ENCODE measurements around the gene FAM174C.

Gene FAM174C

GRCh38 chr19:1275260-1275975 lies at the start of gene FAM174C:
TSS of gene FAM174C (plus strand) at chr19:1275530. CDS start at chr19:1275550, 20 bp downstream.
- peak; percentile 98 for DNase-seq (ENCODE audit: low spot score)

GRCh38 chr19:1226227-1226518 lies 49.2 kb upstream of the FAM174C start:
- no peak for DNase-seq (ENCODE audit: low spot score)

GRCh38 chr19:1226522-1227303 lies 48.6 kb upstream of the FAM174C start:
- no peak for DNase-seq (ENCODE audit: low spot score)

- no peak for DNase-seq (ENCODE audit: low spot score)
Measured at GRCh38 chr19:1227304-1228054, 47.9 kb upstream of the FAM174C start.

- no peak for DNase-seq (ENCODE audit: low spot score)
Measured at GRCh38 chr19:1228161-1228957, 47.0 kb upstream of the FAM174C start.

- no peak for DNase-seq (ENCODE audit: low spot score)
Measured at GRCh38 chr19:1229056-1229923, 46.0 kb upstream of the FAM174C start.

- DNase-seq (ENCODE audit: low spot score) = no peak
Measured at GRCh38 chr19:1229924-1230782, 45.2 kb upstream of the FAM174C start.

GRCh38 chr19:1230783-1231489 lies 44.4 kb upstream of the FAM174C start:
- DNase-seq (ENCODE audit: low spot score) = no peak

GRCh38 chr19:1231729-1232637 lies 43.3 kb upstream of the FAM174C start:
- peak; percentile 33 for DNase-seq (ENCODE audit: low spot score)

GRCh38 chr19:1232652-1233072 lies 42.7 kb upstream of the FAM174C start:
- DNase-seq (ENCODE audit: low spot score) = peak; percentile 45

GRCh38 chr19:1233115-1233667 lies 42.1 kb upstream of the FAM174C start:
- DNase-seq (ENCODE audit: low spot score) = no peak

- DNase-seq (ENCODE audit: low spot score) = no peak
Measured at GRCh38 chr19:1234051-1234954, 41.0 kb upstream of the FAM174C start.

- no peak for DNase-seq (ENCODE audit: low spot score)
Measured at GRCh38 chr19:1234955-1235380, 40.4 kb upstream of the FAM174C start.

- no peak for DNase-seq (ENCODE audit: low spot score)
Measured at GRCh38 chr19:1235625-1236538, 39.4 kb upstream of the FAM174C start.

GRCh38 chr19:1236576-1236975 lies 38.8 kb upstream of the FAM174C start:
- DNase-seq (ENCODE audit: low spot score) = no peak

Measured in NAMALWA (cell line).